GM12801 (cell line): ENCODE measurements around the gene SPIC.

ENCODE experiments used
- CTCF ChIP-seq: IDR thresholded peaks from one replicate; pipeline ENCODE4 v1.5.1; 2011; ENCODE audit warnings: control low read depth; ENCODE audit not compliant: insufficient read length; ENCODE audit errors: extremely low read depth

The SPIC gene

GRCh38 chr12:101536069-101536674, 61.0 kb downstream of the SPIC start:
- no peak for TF ChIP-seq CTCF
